Fibroblast of pulmonary artery (primary cell): Measurements from ENCODE around the gene NFS1.
A peak's percentile ranks its signal among the peaks of the same experiment; 100 is the strongest.

Experiments used
- DNase-seq: peaks from one replicate; pipeline ENCODE4 v3.0.0-alpha.2; 2010; ENCODE audit warnings: low read depth
- H3K4me3 ChIP-seq: replicated peaks from 2 replicates; pipeline ENCODE4 v1.5.1; 2011; ENCODE audit warnings: low read depth, mild to moderate bottlenecking, control low read depth, low read length, moderate library complexity
- TF ChIP-seq, protein P1 (sequence below): IDR thresholded peaks from 2 replicates; pipeline ENCODE4 v1.5.1; 2011; ENCODE audit warnings: mild to moderate bottlenecking, control low read depth, low read length, inconsistent platforms; ENCODE audit errors: missing control alignments

Gene NFS1

GRCh38 chr20:35625584-35626385, 73.4 kb downstream of the NFS1 start:
- H3K4me3 ChIP-seq = no peak overlapping the region
- TF ChIP-seq, protein P1, sequence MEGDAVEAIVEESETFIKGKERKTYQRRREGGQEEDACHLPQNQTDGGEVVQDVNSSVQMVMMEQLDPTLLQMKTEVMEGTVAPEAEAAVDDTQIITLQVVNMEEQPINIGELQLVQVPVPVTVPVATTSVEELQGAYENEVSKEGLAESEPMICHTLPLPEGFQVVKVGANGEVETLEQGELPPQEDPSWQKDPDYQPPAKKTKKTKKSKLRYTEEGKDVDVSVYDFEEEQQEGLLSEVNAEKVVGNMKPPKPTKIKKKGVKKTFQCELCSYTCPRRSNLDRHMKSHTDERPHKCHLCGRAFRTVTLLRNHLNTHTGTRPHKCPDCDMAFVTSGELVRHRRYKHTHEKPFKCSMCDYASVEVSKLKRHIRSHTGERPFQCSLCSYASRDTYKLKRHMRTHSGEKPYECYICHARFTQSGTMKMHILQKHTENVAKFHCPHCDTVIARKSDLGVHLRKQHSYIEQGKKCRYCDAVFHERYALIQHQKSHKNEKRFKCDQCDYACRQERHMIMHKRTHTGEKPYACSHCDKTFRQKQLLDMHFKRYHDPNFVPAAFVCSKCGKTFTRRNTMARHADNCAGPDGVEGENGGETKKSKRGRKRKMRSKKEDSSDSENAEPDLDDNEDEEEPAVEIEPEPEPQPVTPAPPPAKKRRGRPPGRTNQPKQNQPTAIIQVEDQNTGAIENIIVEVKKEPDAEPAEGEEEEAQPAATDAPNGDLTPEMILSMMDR = no peak
- DNase-seq = no peak

DNA sequence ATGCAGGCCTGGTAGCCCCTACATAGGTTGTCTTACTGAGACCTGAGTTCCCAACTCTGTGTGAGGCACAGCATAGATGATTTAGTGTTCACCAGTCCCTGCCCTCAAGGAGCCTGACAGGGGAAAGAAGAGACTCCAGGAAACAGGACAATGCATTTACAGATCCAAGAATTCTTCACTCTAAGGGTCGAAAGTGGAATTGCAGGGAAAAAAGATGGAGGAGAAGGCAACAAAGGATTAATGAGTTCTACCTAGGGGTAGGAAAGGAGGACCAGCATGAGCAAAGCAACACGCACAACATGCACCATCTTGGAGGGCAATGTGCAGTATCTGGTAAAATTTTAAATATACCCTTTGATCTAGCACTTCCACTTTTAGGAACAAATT, 77.6 kb downstream of the NFS1 start:
- DNase-seq = no peak
- no peak overlapping the region for H3K4me3 ChIP-seq
- TF ChIP-seq, protein P1 = peak; percentile 12

- TF ChIP-seq, protein P1 = no peak
- no peak overlapping the region for H3K4me3 ChIP-seq
Observed at GRCh38 chr20:35620818-35621559, 78.2 kb downstream of the NFS1 start.

DNA sequence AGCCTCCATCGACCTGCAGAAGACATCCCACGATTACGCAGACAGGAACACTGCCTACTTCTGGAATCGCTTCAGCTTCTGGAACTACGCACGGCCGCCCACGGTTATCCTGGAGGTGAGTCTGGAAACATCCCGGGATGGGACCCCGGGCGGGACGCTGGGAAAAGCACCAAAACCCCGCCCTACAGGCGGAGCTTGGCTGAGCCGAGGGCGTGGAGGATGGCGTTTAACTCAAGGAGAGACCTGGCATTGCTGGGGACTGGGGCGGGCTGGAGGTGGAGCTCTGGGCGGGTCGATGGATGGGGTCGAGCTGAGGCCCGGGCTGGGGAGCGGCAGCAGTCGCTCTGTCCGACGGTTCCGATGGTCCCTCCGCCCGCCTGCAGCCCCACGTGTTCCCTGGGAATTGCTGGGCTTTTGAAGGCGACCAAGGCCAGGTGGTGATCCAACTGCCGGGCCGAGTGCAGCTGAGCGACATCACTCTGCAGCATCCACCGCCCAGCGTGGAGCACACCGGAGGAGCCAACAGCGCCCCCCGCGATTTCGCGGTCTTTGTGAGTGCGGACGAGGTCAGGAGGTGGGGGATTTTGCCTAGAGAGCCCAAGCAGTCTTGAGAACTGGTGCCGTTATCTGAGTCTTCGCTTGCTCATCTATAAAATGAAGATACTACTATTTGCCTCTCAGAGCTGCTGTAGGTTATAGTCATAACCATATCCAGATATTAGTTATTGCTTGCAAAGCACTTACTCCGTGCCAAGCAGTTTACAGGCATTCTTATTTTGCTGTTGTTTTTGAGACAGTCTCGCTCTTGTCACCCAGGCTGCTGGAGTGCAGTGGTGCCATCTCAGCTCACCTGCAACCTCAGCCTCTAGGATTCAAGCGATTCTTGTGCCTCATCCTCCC, 79.7 kb downstream of the NFS1 start:
- peak; percentile 84 for DNase-seq
- H3K4me3 ChIP-seq = peak overlapping the region; percentile 61
- TF ChIP-seq, protein P1 = peak; percentile 43

More at GRCh38 chr20:35620818-35621559, 78.2 kb downstream of the NFS1 start:
- DNase-seq = no peak

DNA sequence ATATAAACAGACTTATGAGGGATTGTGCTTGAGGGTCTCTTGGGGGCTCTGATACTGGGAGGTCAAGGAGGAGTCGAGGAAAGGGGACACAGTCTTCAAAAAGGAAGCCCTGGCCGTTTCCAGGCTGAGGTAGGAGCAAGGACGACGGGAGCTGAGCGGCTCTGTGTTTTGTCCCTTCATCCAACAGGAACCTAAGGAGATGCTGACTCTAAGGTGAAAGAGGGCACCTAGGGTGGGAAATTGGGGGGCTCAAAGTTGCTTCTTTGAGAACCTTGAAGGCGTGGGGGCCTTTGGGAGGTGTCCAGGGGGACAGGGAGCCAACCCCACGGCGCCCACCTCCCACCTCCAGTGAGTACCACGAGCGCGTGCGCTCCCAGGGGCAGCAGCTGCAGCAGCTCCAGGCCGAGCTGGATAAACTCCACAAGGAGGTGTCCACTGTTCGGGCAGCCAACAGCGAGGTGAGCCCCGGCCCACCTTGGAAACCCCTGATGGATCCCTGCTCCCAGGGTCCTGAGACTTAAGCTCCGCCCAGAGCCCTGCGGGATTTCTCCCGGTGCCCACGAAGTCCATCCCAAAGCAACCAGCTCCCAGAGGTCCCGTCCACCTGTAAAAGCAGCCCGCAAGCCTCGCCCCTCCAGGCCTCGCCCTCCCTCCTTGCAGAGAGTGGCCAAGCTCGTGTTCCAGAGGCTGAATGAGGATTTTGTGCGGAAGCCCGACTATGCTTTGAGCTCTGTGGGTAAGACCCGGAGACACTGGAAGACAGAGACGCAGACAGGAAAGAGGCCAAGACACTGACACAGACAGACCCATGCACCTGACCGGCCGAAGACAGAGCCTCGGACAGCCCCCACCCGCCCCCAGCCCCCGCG, 80.7 kb downstream of the NFS1 start:
- H3K4me3 ChIP-seq = peak overlapping the region; percentile 61
- TF ChIP-seq, protein P1 = no peak
- peak; percentile 39 for DNase-seq
